HL-60 (cell line): ENCODE data around the gene MICU1.
"Not testable (repeated sequence)": the region's sequence is repeated elsewhere in the genome, so short reads cannot be mapped to it uniquely, and the experiment has no call there.

Experiments used
- DNase-seq, 2 experiments: peaks; one replicate each; pipeline ENCODE4 v3.0.0-alpha.2; 2010 to 2020; ENCODE audit warnings: low read depth in 1 of 2, low spot score in 1 of 2
- H3K27ac ChIP-seq: fragments of 250-450 bp; sonication (Bioruptor Pico); replicated peaks from 2 replicates; pipeline ENCODE4 v1.5.1; 2020; ENCODE audit warnings: mild to moderate bottlenecking, moderate library complexity
- H3K27me3 ChIP-seq: fragments of 250-450 bp; sonication (Bioruptor Pico); 2 replicates; pipeline ENCODE4 v1.5.1; 2021; ENCODE audit warnings: mild to moderate bottlenecking, moderate library complexity; ENCODE audit not compliant: insufficient read depth, poor library complexity, severe bottlenecking
- H3K4me3 ChIP-seq: replicated peaks from 2 replicates; pipeline ENCODE4 v1.5.1; 2011; ENCODE audit warnings: mild to moderate bottlenecking, control low read depth, low read length; ENCODE audit not compliant: insufficient read depth
- GABPA ChIP-seq: IDR thresholded peaks from 2 replicates; pipeline ENCODE4 v1.6.1; 2012; ENCODE audit warnings: low read depth
- POLR2AphosphoS5 ChIP-seq: IDR thresholded peaks from 2 replicates; pipeline ENCODE4 v1.6.1; 2012; ENCODE audit warnings: low read depth
- SPI1 ChIP-seq: IDR thresholded peaks from 2 replicates; pipeline ENCODE4 v1.6.1; 2012; ENCODE audit warnings: low read depth, mild to moderate bottlenecking, borderline replicate concordance
- long read RNA-seq: library from polyadenylated mRNA; unstranded; transcript quantifications from one replicate; pipeline ENCODE4 v2.0.0, GENCODE V29; 2020
- TF ChIP-seq, protein P1 (sequence below): IDR thresholded peaks from 2 replicates; pipeline ENCODE4 v1.6.1; 2012; ENCODE audit warnings: low read depth; ENCODE audit not compliant: insufficient replicate concordance
- TF ChIP-seq, protein P2 (sequence below): IDR thresholded peaks from one replicate; pipeline ENCODE4 v1.5.1; 2011; ENCODE audit warnings: low read length, control low read depth, inconsistent platforms; ENCODE audit not compliant: insufficient read depth

The MICU1 gene, protein sequence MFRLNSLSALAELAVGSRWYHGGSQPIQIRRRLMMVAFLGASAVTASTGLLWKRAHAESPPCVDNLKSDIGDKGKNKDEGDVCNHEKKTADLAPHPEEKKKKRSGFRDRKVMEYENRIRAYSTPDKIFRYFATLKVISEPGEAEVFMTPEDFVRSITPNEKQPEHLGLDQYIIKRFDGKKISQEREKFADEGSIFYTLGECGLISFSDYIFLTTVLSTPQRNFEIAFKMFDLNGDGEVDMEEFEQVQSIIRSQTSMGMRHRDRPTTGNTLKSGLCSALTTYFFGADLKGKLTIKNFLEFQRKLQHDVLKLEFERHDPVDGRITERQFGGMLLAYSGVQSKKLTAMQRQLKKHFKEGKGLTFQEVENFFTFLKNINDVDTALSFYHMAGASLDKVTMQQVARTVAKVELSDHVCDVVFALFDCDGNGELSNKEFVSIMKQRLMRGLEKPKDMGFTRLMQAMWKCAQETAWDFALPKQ
- long read RNA-seq, transcript MICU1-201 (12 exons, 2,383 nt), result major isoform, 219 of 252 reads
- long read RNA-seq, partial matches to known transcripts, result 9 of 252 reads
- long read RNA-seq, other reads (novel, unspliced or antisense), result 23 of 252 reads

GRCh38 chr10:72625608-72626443 lies at the start of gene MICU1:
Gene MICU1, minus strand, starts transcription at chr10:72626079. Its CDS starts 59,286 bp downstream, at chr10:72566793.
- no peaks in the 10 kb centered on the region for H3K27me3 ChIP-seq
- peak within 1 kb of the TSS; percentile 75 for H3K27ac ChIP-seq
- DNase-seq, result peak; percentile 91 to 96
- no peak for TF ChIP-seq GABPA
- peak; percentile 72 for TF ChIP-seq POLR2AphosphoS5
- TF ChIP-seq, protein P1, sequence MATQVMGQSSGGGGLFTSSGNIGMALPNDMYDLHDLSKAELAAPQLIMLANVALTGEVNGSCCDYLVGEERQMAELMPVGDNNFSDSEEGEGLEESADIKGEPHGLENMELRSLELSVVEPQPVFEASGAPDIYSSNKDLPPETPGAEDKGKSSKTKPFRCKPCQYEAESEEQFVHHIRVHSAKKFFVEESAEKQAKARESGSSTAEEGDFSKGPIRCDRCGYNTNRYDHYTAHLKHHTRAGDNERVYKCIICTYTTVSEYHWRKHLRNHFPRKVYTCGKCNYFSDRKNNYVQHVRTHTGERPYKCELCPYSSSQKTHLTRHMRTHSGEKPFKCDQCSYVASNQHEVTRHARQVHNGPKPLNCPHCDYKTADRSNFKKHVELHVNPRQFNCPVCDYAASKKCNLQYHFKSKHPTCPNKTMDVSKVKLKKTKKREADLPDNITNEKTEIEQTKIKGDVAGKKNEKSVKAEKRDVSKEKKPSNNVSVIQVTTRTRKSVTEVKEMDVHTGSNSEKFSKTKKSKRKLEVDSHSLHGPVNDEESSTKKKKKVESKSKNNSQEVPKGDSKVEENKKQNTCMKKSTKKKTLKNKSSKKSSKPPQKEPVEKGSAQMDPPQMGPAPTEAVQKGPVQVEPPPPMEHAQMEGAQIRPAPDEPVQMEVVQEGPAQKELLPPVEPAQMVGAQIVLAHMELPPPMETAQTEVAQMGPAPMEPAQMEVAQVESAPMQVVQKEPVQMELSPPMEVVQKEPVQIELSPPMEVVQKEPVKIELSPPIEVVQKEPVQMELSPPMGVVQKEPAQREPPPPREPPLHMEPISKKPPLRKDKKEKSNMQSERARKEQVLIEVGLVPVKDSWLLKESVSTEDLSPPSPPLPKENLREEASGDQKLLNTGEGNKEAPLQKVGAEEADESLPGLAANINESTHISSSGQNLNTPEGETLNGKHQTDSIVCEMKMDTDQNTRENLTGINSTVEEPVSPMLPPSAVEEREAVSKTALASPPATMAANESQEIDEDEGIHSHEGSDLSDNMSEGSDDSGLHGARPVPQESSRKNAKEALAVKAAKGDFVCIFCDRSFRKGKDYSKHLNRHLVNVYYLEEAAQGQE, result peak; percentile 73
- peak within 1 kb of the TSS; percentile 98 for H3K4me3 ChIP-seq

DNA sequence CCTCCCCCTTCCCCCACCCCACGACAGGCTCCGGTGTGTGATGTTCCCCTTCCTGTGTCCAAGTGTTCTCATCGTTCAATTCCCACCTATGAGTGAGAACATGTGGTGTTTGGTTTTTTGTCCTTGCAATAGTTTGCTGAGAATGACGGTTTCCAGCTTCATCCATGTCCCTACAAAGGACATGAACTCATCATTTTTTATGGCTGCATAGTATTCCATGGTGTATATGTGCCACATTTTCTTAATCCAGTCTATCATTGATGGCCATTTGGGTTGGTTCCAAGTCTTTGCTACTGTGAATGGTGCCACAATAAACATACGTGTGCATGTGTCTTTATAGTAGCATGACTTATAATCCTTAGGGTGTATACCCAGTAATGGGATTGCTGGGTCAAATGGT lies 48.3 kb upstream of the MICU1 start:
- not testable (repeated sequence) for DNase-seq, H3K27me3 ChIP-seq, H3K4me3 ChIP-seq, H3K27ac ChIP-seq

GRCh38 chr10:72673280-72673679 lies 47.4 kb upstream of the MICU1 start:
- Histone ChIP-seq H3K27me3 (no peaks in the 10 kb centered on the region), H3K4me3 (no peak overlapping the region), H3K27ac (no peak overlapping the region)
- TF ChIP-seq GABPA, result no peak
- no peak for TF ChIP-seq SPI1
- no peak for DNase-seq

DNA sequence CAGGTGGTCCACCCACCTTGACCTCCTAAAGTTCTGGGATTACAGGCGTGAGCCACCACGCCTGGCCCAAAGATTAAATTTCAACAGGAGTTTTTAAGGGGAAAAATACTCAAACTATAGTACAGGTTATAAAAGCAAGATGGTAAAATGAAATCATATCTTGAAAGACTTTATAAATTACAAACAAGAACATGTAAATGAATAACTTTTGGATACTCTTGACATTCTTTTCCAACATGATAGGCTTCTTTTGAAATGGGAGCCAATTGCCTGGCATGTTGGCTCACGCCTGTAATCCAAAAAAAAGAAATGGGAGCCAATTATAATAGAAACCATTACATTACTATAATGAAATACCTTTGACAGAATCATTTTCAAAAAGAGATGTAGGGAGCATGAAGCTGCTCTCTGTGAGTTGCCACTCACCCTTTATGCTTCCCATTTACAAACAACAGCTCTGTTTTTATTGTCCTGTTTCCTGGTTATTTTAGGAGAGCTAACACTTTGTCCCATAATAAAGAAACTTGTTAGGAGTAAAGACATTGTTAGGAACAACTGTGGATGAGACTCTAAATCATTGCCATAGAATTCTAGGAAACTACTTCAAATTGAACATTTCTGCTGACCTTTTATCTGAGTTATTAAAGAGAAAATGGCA lies 41.5 kb upstream of the MICU1 start:
- H3K4me3 ChIP-seq, result no peak overlapping the region
- no peaks in the 10 kb centered on the region for H3K27me3 ChIP-seq
- no peak for DNase-seq
- no peak overlapping the region for H3K27ac ChIP-seq
- TF ChIP-seq, protein P2, sequence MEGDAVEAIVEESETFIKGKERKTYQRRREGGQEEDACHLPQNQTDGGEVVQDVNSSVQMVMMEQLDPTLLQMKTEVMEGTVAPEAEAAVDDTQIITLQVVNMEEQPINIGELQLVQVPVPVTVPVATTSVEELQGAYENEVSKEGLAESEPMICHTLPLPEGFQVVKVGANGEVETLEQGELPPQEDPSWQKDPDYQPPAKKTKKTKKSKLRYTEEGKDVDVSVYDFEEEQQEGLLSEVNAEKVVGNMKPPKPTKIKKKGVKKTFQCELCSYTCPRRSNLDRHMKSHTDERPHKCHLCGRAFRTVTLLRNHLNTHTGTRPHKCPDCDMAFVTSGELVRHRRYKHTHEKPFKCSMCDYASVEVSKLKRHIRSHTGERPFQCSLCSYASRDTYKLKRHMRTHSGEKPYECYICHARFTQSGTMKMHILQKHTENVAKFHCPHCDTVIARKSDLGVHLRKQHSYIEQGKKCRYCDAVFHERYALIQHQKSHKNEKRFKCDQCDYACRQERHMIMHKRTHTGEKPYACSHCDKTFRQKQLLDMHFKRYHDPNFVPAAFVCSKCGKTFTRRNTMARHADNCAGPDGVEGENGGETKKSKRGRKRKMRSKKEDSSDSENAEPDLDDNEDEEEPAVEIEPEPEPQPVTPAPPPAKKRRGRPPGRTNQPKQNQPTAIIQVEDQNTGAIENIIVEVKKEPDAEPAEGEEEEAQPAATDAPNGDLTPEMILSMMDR, result no peak
- TF ChIP-seq POLR2AphosphoS5, result no peak
- TF ChIP-seq SPI1, result no peak
- no peak for TF ChIP-seq GABPA
- TF ChIP-seq, protein P1, result no peak
